ENCODE results near the gene SCUBE2. TPM values are rescaled to one million over a fixed set of nuclear protein-coding genes. Genes with fewer than 3 reads are reported as not detected.

Gene SCUBE2
- total and polyA plus RNA-seq, 2 donors (not counting 1 experiment from before 2014, with no cell fraction given), result not detected

DNA sequence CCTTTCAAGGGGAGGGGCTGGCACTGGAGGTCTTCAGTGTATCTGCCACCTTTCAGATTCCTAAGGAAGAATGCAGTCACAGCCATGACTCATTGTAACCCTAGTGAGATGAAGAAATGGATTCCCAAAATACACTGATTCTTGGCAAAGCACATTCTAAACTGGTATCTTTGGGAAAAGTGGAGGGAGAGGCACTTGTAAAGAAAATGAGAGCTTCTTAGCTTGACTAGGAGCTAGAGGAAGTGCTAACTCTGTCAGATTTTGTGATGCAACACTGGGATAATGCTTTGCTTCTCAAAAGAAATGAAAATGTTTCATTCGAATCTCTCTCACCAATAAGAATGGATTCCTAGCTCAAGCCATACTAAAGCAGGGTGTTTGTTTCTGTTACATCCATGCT is 101.9 kb downstream of the SCUBE2 start:
- no peaks in the 10 kb centered on the region for H3K9me3 ChIP-seq (ENCODE audit: control extremely low read depth in 1 of 3, control insufficient read depth in 2 of 3, insufficient read depth in 1 of 3, low read length in 2 of 3)
- no peaks in the 10 kb centered on the region for H3K9me3 Mint-ChIP-seq (ENCODE audit: insufficient read depth)
- no peak for DNase-seq
- no peak overlapping the region for H3K27ac Mint-ChIP-seq
- H2AFZ ChIP-seq (ENCODE audit: insufficient read depth, low read depth, low read length, poor library complexity, severe bottlenecking), result no peak overlapping the region
- ChIA-PET POLR2A (no interaction called here), CTCF (no interaction called here)
- no peak overlapping the region for H3K4me3 Mint-ChIP-seq
- no peaks in the 10 kb centered on the region for H3K36me3 ChIP-seq (replicated peaks in 1 of 2; ENCODE audit: control extremely low read depth in 1 of 2, control insufficient read depth in 1 of 2, extremely low read depth in 1 of 2, insufficient read depth in 2 of 2, low read length in 1 of 2)
- peaks cover 30% of the 10 kb centered on the region for H3K27me3 Mint-ChIP-seq
- ATAC-seq (ENCODE audit: low read depth), result no peak
- TF ChIP-seq, protein P1, sequence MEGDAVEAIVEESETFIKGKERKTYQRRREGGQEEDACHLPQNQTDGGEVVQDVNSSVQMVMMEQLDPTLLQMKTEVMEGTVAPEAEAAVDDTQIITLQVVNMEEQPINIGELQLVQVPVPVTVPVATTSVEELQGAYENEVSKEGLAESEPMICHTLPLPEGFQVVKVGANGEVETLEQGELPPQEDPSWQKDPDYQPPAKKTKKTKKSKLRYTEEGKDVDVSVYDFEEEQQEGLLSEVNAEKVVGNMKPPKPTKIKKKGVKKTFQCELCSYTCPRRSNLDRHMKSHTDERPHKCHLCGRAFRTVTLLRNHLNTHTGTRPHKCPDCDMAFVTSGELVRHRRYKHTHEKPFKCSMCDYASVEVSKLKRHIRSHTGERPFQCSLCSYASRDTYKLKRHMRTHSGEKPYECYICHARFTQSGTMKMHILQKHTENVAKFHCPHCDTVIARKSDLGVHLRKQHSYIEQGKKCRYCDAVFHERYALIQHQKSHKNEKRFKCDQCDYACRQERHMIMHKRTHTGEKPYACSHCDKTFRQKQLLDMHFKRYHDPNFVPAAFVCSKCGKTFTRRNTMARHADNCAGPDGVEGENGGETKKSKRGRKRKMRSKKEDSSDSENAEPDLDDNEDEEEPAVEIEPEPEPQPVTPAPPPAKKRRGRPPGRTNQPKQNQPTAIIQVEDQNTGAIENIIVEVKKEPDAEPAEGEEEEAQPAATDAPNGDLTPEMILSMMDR (IDR thresholded peaks at IDR 0.05), result no peak
- TF ChIP-seq EZH2 (IDR thresholded peaks at IDR 0.05; ENCODE audit: borderline replicate concordance, insufficient read depth, low read depth, low read length, poor library complexity, severe bottlenecking), result no peak
- H3K4me2 ChIP-seq (replicated peaks; ENCODE audit: low read depth, low read length, poor library complexity, severe bottlenecking), result no peak overlapping the region
- H3K27ac ChIP-seq (ENCODE audit: low read length in 2 of 2), result no peak overlapping the region
- no peaks in the 10 kb centered on the region for H4K20me1 ChIP-seq (ENCODE audit: control insufficient read depth, insufficient read depth, low read length, poor library complexity, severe bottlenecking)
- no peaks in the 10 kb centered on the region for H3K4me1 Mint-ChIP-seq
- intact Hi-C loops (cut with micrococcal nuclease), result no loop called here
- H3K9ac ChIP-seq (ENCODE audit: low read length), result no peak overlapping the region
- H3K79me2 ChIP-seq (ENCODE audit: control insufficient read depth, insufficient read depth, low read length), result no peaks in the 10 kb centered on the region
- H3K4me1 ChIP-seq (ENCODE audit: control insufficient read depth in 2 of 2, insufficient read depth in 2 of 2, low read length in 2 of 2), result no peaks in the 10 kb centered on the region
- H3K4me3 ChIP-seq (ENCODE audit: control extremely low read depth in 1 of 5, extremely low read depth in 1 of 5, insufficient read depth in 1 of 5, low read depth in 2 of 5, low read length in 4 of 5), result no peak overlapping the region
- H3K27me3 ChIP-seq (replicated peaks in 1 of 4; ENCODE audit: control extremely low read depth in 1 of 4, control insufficient read depth in 3 of 4, insufficient read depth in 4 of 4, low read length in 3 of 4), result peaks cover 0 to 5% (median 2%) of the 10 kb centered on the region in 4 experiments
- no CpG with 5 or more reads among the region's 1 CpG for WGBS (ENCODE audit: insufficient coverage)

DNA sequence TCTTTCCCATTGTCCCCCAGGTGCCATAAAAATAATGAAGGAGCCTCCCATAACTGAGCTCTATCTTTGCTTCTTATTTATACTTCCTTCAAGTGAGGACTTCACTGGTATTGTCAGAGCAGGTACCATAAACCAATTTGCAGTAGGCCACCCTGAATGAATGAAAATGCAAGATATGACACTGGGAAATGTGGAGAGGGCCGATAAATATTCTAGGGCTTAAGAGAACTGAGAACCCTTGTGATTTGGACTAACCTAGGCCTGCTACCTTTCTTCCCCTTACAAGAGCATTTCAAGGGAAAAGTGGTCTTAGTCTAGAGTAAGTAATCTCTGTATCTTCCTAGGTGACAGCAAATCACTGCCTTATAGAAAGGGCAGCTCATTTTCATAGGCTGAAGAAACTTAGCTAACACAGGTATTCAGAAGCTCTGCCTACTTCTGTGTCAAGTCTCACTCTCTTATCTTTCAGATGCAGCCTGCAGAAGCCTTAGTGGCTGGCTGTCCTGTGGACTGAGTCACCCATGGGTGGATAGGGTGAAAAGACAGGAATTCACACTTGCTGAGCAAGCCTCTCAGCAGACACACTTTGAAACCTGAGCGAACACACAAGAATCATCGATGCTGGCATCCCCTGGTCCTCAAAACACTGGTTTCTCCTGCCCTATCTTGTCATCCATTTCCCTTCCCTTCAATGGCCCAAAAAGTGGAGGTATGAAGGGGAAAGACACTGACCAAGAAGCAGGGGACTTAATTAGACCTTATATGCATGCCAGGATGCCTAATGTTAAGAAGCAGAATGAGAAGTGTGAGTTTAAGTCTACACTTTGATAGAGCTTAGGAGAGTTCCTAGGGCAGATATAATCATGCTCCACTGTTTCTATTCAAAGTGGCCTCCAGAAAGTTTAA is 102.8 kb downstream of the SCUBE2 start:
- ChIA-PET POLR2A (no interaction called here), CTCF (interaction anchor here (1.1 to 1.2 kb wide), 2 partner anchors 14 to 149 kb away, joined by 3 to 4 read pairs; no protein-coding TSS in a partner anchor)
- Histone ChIP-seq H3K79me2 (ENCODE audit: control insufficient read depth, insufficient read depth, low read length) (no peaks in the 10 kb centered on the region), H3K9ac (ENCODE audit: low read length) (no peak overlapping the region), H3K4me3 (ENCODE audit: control extremely low read depth in 1 of 5, extremely low read depth in 1 of 5, insufficient read depth in 1 of 5, low read depth in 2 of 5, low read length in 4 of 5) (no peak overlapping the region), H3K36me3 (replicated peaks in 1 of 2; ENCODE audit: control extremely low read depth in 1 of 2, control insufficient read depth in 1 of 2, extremely low read depth in 1 of 2, insufficient read depth in 2 of 2, low read length in 1 of 2) (no peaks in the 10 kb centered on the region), H3K27me3 (replicated peaks in 1 of 4; ENCODE audit: control extremely low read depth in 1 of 4, control insufficient read depth in 3 of 4, insufficient read depth in 4 of 4, low read length in 3 of 4) (peaks cover 0 to 5% (median 2%) of the 10 kb centered on the region in 4 experiments), H4K20me1 (ENCODE audit: control insufficient read depth, insufficient read depth, low read length, poor library complexity, severe bottlenecking) (no peaks in the 10 kb centered on the region), H3K27ac (ENCODE audit: low read length in 2 of 2) (no peak overlapping the region), H3K9me3 (ENCODE audit: control extremely low read depth in 1 of 3, control insufficient read depth in 2 of 3, insufficient read depth in 1 of 3, low read length in 2 of 3) (no peaks in the 10 kb centered on the region), H2AFZ (ENCODE audit: insufficient read depth, low read depth, low read length, poor library complexity, severe bottlenecking) (no peak overlapping the region), H3K4me2 (replicated peaks; ENCODE audit: low read depth, low read length, poor library complexity, severe bottlenecking) (no peak overlapping the region), H3K4me1 (ENCODE audit: control insufficient read depth in 2 of 2, insufficient read depth in 2 of 2, low read length in 2 of 2) (no peaks in the 10 kb centered on the region)
- intact Hi-C loops (cut with micrococcal nuclease), result no loop called here
- ATAC-seq (ENCODE audit: low read depth), result no peak
- 100% methylated on average over 1 of the region's 3 CpGs for WGBS (ENCODE audit: insufficient coverage)
- DNase-seq, result no peak
- H3K27me3 Mint-ChIP-seq, result peaks cover 30% of the 10 kb centered on the region
- no peak for TF ChIP-seq EZH2 (IDR thresholded peaks at IDR 0.05; ENCODE audit: borderline replicate concordance, insufficient read depth, low read depth, low read length, poor library complexity, severe bottlenecking)
- TF ChIP-seq, protein P1 (IDR thresholded peaks at IDR 0.05), result no peak
- no peaks in the 10 kb centered on the region for H3K4me1 Mint-ChIP-seq
- H3K27ac Mint-ChIP-seq, result no peak overlapping the region
- no peaks in the 10 kb centered on the region for H3K9me3 Mint-ChIP-seq (ENCODE audit: insufficient read depth)
- H3K4me3 Mint-ChIP-seq, result no peak overlapping the region
